Karpas-422 (cell line): ENCODE data around the gene PGM2. TPM values are rescaled to one million over a fixed set of nuclear protein-coding genes. Genes with fewer than 3 reads are reported as not detected.

Experiments
- DNase-seq: peaks from one replicate; pipeline ENCODE4 v3.0.0-alpha.2; 2015
- H2AFZ ChIP-seq: fragments of 200-600 bp; sonication (generic); 2 replicates; pipeline ENCODE4 v1.6.1; 2014; ENCODE audit warnings: antibody characterized with exemption, low read length, mixed read lengths
- H3K27ac ChIP-seq: fragments of 200-600 bp; sonication (generic); 2 replicates; pipeline ENCODE4 v1.5.1; 2014; ENCODE audit warnings: mild to moderate bottlenecking, low read length, moderate library complexity
- H3K27me3 ChIP-seq: fragments of 200-600 bp; sonication (generic); 2 replicates; pipeline ENCODE4 v1.6.1; 2014; ENCODE audit warnings: low read length, mixed read lengths
- H3K36me3 ChIP-seq: fragments of 200-600 bp; sonication (generic); 2 replicates; pipeline ENCODE4 v1.6.1; 2014; ENCODE audit warnings: low read length, mixed read lengths; ENCODE audit not compliant: insufficient read depth
- H3K4me1 ChIP-seq: fragments of 200-600 bp; sonication (generic); 2 replicates; pipeline ENCODE4 v1.6.1; 2014; ENCODE audit warnings: mild to moderate bottlenecking, low read length, mixed read lengths
- H3K4me2 ChIP-seq: fragments of 200-600 bp; sonication (generic); 2 replicates; pipeline ENCODE4 v1.6.1; 2014; ENCODE audit warnings: low read length, low read depth, mild to moderate bottlenecking; ENCODE audit not compliant: poor library complexity, severe bottlenecking
- H3K4me3 ChIP-seq: fragments of 200-600 bp; sonication (generic); 2 replicates; pipeline ENCODE4 v1.5.1; 2014; ENCODE audit warnings: mild to moderate bottlenecking, antibody characterized with exemption, low read length, mixed read lengths
- H3K79me2 ChIP-seq: fragments of 200-600 bp; sonication (generic); 2 replicates; pipeline ENCODE4 v1.6.1; 2014; ENCODE audit warnings: mild to moderate bottlenecking, low read length, mixed read lengths
- H3K9ac ChIP-seq: fragments of 200-600 bp; sonication (generic); 2 replicates; pipeline ENCODE4 v1.6.0; 2014; ENCODE audit warnings: low read length
- H3K9me2 ChIP-seq: fragments of 200-600 bp; sonication (generic), shearing (Covaris generic); replicated peaks from 2 replicates; pipeline ENCODE4 v1.6.0; 2014; ENCODE audit warnings: mild to moderate bottlenecking, low read length, moderate library complexity; ENCODE audit not compliant: insufficient read depth
- H3K9me3 ChIP-seq: fragments of 300-700, 200-600 bp; sonication (generic); 2 replicates; pipeline ENCODE4 v1.6.1; 2014; ENCODE audit warnings: low read length, mixed read lengths
- H4K20me1 ChIP-seq: fragments of 200-600 bp; sonication (generic); 2 replicates; pipeline ENCODE4 v1.6.1; 2014; ENCODE audit warnings: mild to moderate bottlenecking, antibody characterized with exemption, low read length, low read depth; ENCODE audit not compliant: insufficient read depth
- total RNA-seq: library from RNA; depleted of rRNA; stranded (reverse); fragments of >200 nt; shearing (Covaris generic); gene quantifications from 2 replicates; pipeline ENCODE4 v1.2.3, GENCODE V29; 2014; ENCODE audit warnings: low replicate concordance

The PGM2 gene
- total RNA-seq, 1 experiment from 2014 or later = 40.3 TPM

DNA sequence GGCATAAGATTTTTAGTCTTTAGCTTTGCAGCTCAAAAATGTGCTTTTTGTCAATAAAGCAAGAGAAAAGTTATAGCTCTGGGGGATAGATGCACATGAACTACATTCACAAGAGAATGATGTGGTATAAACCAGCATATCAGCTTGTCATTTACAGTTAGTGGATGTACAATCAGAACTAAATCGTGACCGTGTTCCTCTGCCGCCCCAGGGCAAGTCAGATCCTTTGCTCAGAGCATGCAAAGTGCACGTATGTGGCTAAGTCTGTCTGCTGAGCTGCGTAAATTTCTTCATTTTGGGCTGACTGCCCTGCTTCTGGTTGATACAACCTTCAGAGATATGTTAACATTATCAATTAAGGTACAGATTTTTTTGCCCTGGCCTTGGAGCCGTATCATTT, 9.3 kb downstream of the PGM2 start:
- Histone ChIP-seq H3K9ac (no peak overlapping the region), H3K9me2 (no peaks in the 10 kb centered on the region), H3K79me2 (peaks cover 26% of the 10 kb centered on the region), H3K9me3 (no peaks in the 10 kb centered on the region), H4K20me1 (no peaks in the 10 kb centered on the region), H3K4me3 (no peak overlapping the region), H3K27me3 (no peaks in the 10 kb centered on the region), H3K4me2 (no peak overlapping the region), H3K36me3 (peaks cover 53% of the 10 kb centered on the region; the same call in 1 of the 2 replicates), H3K4me1 (no peaks in the 10 kb centered on the region), H3K27ac (no peak overlapping the region), H2AFZ (no peak overlapping the region)
- no peak for DNase-seq

DNA sequence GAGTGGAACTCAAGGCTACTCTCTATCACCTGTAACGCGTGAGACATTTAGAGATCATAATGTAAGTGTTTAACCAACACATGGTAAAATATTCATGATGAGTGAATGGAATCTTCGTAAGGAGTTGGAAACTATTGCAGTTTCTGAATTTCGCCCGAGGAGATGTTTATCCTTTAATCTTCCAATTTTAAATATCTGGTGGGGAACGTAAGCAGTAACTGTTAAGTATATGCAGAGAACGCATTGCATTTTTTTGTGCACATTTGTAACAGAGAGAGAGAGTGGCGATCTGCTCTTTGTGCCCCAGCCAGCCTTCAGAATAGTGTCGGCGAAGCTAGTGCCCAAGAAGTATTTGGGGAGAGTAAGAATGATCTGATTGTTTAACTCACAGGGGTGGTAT, 9.8 kb downstream of the PGM2 start:
- Histone ChIP-seq H3K4me1 (no peaks in the 10 kb centered on the region), H2AFZ (no peak overlapping the region), H3K4me2 (no peak overlapping the region), H3K27ac (no peak overlapping the region), H3K9me2 (no peaks in the 10 kb centered on the region), H3K27me3 (no peaks in the 10 kb centered on the region), H3K9me3 (no peaks in the 10 kb centered on the region), H3K79me2 (peaks cover 25% of the 10 kb centered on the region), H4K20me1 (no peaks in the 10 kb centered on the region), H3K4me3 (no peak overlapping the region), H3K9ac (no peak overlapping the region), H3K36me3 (peaks cover 50% of the 10 kb centered on the region; the same call in 1 of the 2 replicates)
- no peak for DNase-seq

DNA sequence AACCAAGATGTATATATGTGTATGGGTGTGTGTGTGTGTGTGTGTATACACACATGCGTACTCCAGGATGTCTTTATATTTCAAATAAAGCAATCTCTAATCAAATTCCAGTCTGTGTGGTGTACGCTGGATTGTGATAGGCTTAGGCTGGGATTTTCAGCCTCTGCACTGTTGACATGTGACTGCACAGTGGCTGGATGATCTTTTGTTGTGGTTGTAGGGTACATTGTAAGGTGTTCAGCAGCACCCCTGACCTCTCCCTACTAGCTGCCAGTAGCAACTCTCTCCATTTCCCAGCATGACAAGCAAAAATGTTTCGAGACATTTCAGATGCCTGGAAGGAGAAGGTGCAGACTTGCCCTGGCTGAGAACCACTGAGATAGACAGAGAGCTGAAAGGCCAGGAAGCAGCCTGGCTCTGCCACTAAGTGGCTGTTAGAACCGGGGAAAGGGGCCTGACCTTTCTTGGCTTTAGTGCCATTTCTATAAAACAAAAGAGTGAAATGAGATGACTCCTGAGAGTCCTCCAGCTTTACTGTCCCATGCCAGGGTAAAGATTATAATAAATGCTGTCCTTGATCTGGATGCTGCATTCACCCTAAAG, 10.5 kb downstream of the PGM2 start:
- H3K4me3 ChIP-seq = no peak overlapping the region
- no peaks in the 10 kb centered on the region for H3K9me3 ChIP-seq
- no peak overlapping the region for H3K4me2 ChIP-seq
- H4K20me1 ChIP-seq = no peaks in the 10 kb centered on the region
- no peak overlapping the region for H3K9ac ChIP-seq
- no peak for DNase-seq
- H3K9me2 ChIP-seq = no peaks in the 10 kb centered on the region
- peaks cover 24% of the 10 kb centered on the region for H3K79me2 ChIP-seq
- no peak overlapping the region for H3K27ac ChIP-seq
- H3K27me3 ChIP-seq = no peaks in the 10 kb centered on the region
- H3K36me3 ChIP-seq = peaks cover 50% of the 10 kb centered on the region; the same call in 1 of the 2 replicates
- no peaks in the 10 kb centered on the region for H3K4me1 ChIP-seq
- no peak overlapping the region for H2AFZ ChIP-seq

DNA sequence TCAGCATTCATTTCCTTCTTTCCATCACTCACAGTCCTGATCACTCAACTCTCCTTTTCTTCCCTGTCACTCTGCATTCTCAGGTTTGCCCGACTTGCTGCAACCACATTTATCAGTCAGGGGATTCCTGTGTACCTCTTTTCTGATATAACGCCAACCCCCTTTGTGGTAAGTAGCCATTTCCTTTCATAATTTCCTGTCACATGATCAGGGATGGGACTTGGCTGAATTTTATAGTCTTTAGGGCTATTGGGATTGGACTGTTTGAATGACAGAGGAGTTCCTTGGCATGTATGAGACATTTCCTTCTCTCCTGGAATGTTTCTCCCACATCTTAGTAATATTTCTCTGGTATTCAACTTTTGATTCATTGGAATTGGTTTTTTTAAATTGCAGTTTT, 11.0 kb downstream of the PGM2 start:
- Histone ChIP-seq H3K4me1 (no peaks in the 10 kb centered on the region), H3K9me3 (no peaks in the 10 kb centered on the region), H3K27me3 (no peaks in the 10 kb centered on the region), H3K36me3 (peaks cover 45% of the 10 kb centered on the region; the same call in 1 of the 2 replicates), H3K4me3 (no peak overlapping the region), H3K79me2 (peaks cover 19% of the 10 kb centered on the region), H3K27ac (no peak overlapping the region), H3K4me2 (no peak overlapping the region), H3K9ac (no peak overlapping the region), H4K20me1 (no peaks in the 10 kb centered on the region), H2AFZ (no peak overlapping the region), H3K9me2 (no peaks in the 10 kb centered on the region)
- no peak for DNase-seq

DNA sequence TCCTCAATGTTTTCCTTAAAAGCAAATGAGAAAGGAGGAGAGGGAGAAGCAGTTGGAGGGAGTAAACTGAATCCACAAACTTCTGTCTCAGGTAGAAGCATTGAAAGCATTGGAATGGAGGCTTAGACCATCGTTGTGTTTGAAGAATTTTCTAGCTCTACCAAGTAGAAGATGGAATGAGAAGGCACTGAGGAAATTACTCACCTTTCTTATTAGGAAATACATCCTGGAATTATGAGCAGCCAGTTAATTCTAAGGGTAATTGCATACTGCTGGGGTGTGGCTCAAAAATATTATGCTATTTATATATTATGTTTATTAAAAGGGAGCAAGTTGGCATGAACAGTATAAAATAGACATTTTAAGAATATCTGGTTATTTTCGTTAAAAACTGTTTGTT, 12.9 kb downstream of the PGM2 start:
- no peak overlapping the region for H3K27ac ChIP-seq
- no peak for DNase-seq
- no peak overlapping the region for H2AFZ ChIP-seq
- no peak overlapping the region for H3K9ac ChIP-seq
- no peak overlapping the region for H3K4me3 ChIP-seq
- H3K27me3 ChIP-seq = no peaks in the 10 kb centered on the region
- no peaks in the 10 kb centered on the region for H3K9me3 ChIP-seq
- H3K9me2 ChIP-seq = no peaks in the 10 kb centered on the region
- peaks cover 37% of the 10 kb centered on the region; the same call in 1 of the 2 replicates for H3K36me3 ChIP-seq
- no peaks in the 10 kb centered on the region for H4K20me1 ChIP-seq
- no peaks in the 10 kb centered on the region for H3K4me1 ChIP-seq
- no peak overlapping the region for H3K4me2 ChIP-seq
- peaks cover 18% of the 10 kb centered on the region for H3K79me2 ChIP-seq

DNA sequence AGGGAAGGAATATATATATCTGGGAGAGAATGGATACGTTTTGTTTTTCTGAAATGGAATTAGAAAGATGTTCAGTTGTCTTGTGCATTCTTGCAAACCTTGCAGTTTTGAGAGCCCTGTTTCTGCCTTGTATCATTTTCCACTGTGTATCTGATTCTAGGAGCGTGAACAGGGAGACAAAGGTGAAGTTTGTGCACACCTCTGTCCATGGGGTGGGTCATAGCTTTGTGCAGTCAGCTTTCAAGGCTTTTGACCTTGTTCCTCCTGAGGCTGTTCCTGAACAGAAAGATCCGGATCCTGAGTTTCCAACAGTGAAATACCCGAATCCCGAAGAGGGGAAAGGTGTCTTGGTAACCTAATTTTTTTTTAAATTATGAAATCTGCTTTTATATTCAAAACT, 17.7 kb downstream of the PGM2 start:
- H3K27ac ChIP-seq = no peak overlapping the region
- no peaks in the 10 kb centered on the region for H3K9me2 ChIP-seq
- no peaks in the 10 kb centered on the region for H4K20me1 ChIP-seq
- no peak for DNase-seq
- H3K4me2 ChIP-seq = no peak overlapping the region
- peaks cover 7% of the 10 kb centered on the region for H3K79me2 ChIP-seq
- no peaks in the 10 kb centered on the region for H3K9me3 ChIP-seq
- H3K36me3 ChIP-seq = peaks cover 53% of the 10 kb centered on the region; the same call in 1 of the 2 replicates
- no peak overlapping the region for H3K9ac ChIP-seq
- H3K27me3 ChIP-seq = no peaks in the 10 kb centered on the region
- no peaks in the 10 kb centered on the region for H3K4me1 ChIP-seq
- H3K4me3 ChIP-seq = no peak overlapping the region
- no peak overlapping the region for H2AFZ ChIP-seq

DNA sequence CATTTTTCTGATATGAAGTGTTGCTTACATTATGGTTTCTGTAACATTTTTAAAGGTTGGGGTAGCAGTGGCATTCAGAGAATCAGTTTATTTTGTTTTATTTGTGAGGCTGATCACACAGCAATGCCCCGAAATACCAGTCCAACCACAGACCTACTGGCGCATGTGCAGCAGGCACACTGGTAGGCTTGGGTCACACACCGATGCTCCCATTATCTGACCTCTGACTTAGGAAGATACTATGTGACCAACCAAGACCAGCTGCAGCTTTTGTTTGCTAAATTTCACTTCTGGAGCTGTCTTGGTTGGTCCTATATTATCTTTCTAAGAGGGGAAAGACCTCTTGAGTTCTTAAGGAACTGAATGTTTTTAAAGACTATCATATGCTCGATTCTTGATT, 18.7 kb downstream of the PGM2 start:
- Histone ChIP-seq H3K79me2 (peaks cover 7% of the 10 kb centered on the region), H2AFZ (no peak overlapping the region), H3K27me3 (no peaks in the 10 kb centered on the region), H3K27ac (no peak overlapping the region), H3K9me2 (no peaks in the 10 kb centered on the region), H3K4me1 (no peaks in the 10 kb centered on the region), H3K4me2 (no peak overlapping the region), H3K36me3 (peaks cover 46% of the 10 kb centered on the region; the same call in 1 of the 2 replicates), H4K20me1 (no peaks in the 10 kb centered on the region), H3K9ac (no peak overlapping the region), H3K4me3 (no peak overlapping the region), H3K9me3 (no peaks in the 10 kb centered on the region)
- no peak for DNase-seq

DNA sequence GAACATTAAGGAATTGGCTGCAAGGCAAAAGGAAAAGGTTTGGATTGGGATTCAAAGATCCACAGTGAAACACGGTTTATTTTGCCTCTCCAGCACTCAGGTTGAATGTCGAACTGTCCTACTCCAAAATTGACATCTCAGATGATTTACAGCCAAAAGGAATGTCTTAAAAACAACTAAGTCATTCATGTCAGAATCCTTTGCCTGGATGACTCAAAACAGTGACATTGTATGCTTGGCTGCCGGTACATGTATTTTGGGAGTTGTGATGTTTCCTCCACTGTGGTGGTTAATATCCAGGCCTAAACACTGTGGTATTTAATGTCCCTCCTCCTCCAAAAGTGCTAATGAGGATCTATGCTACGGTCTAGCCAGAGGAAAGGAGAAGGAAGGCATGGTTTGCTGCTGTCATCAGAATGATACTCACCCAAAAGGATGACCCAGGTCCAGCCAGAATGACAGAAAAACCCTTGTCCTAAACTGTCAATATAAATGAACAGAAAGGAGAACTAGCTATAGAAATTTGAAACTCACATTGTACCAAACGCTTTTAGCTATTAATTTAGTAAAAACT, 20.9 kb downstream of the PGM2 start:
- Histone ChIP-seq H4K20me1 (no peaks in the 10 kb centered on the region), H2AFZ (no peak overlapping the region), H3K4me2 (no peak overlapping the region), H3K9ac (no peak overlapping the region), H3K4me3 (no peak overlapping the region), H3K9me3 (no peaks in the 10 kb centered on the region), H3K9me2 (no peaks in the 10 kb centered on the region), H3K79me2 (peaks cover 5% of the 10 kb centered on the region), H3K27me3 (no peaks in the 10 kb centered on the region), H3K4me1 (peaks cover 9% of the 10 kb centered on the region), H3K36me3 (peaks cover 45% of the 10 kb centered on the region; the same call in 1 of the 2 replicates), H3K27ac (no peak overlapping the region)
- no peak for DNase-seq
